ENCODE data around the gene PAQR5.
"Not testable (repeated sequence)": the region's sequence is repeated elsewhere in the genome, so short reads cannot be mapped to it uniquely, and the experiment has no call there.

GRCh38 chr15:69382176-69382575, 83.5 kb downstream of the PAQR5 start:
- TF ChIP-seq POLR2A (IDR thresholded peaks at IDR 0.05; ENCODE audit: extremely low read depth, insufficient read length) = not testable (repeated sequence)
- TF ChIP-seq, protein P1, sequence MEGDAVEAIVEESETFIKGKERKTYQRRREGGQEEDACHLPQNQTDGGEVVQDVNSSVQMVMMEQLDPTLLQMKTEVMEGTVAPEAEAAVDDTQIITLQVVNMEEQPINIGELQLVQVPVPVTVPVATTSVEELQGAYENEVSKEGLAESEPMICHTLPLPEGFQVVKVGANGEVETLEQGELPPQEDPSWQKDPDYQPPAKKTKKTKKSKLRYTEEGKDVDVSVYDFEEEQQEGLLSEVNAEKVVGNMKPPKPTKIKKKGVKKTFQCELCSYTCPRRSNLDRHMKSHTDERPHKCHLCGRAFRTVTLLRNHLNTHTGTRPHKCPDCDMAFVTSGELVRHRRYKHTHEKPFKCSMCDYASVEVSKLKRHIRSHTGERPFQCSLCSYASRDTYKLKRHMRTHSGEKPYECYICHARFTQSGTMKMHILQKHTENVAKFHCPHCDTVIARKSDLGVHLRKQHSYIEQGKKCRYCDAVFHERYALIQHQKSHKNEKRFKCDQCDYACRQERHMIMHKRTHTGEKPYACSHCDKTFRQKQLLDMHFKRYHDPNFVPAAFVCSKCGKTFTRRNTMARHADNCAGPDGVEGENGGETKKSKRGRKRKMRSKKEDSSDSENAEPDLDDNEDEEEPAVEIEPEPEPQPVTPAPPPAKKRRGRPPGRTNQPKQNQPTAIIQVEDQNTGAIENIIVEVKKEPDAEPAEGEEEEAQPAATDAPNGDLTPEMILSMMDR (IDR thresholded peaks at IDR 0.05; ENCODE audit: low read depth, low read length) = not testable (repeated sequence)
- TF ChIP-seq, protein P2, sequence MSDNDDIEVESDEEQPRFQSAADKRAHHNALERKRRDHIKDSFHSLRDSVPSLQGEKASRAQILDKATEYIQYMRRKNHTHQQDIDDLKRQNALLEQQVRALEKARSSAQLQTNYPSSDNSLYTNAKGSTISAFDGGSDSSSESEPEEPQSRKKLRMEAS (IDR thresholded peaks at IDR 0.05; ENCODE audit: low read depth, low read length) = not testable (repeated sequence)

Measured in NB4 (cell line).